SK-N-SH (cell line): ENCODE measurements around the gene AADACL4. TPM values are rescaled to one million over a fixed set of nuclear protein-coding genes. Genes with fewer than 3 reads are reported as not detected.
A peak's percentile ranks its signal among the peaks of the same experiment; 100 is the strongest.

Experiments
- CTCF ChIA-PET: fragments of 300-600, 350-600 bp; formaldehyde crosslinking; extraction: SDS; loops from one replicate; lab custom pipeline; 2021; lab: Yijun Ruan, JAX
- POLR2A ChIA-PET: fragments of 350-600 bp; sonication (Branson Sonifier 250); formaldehyde crosslinking; extraction: SDS; loops from one replicate; lab custom pipeline; 2020; ENCODE audit warnings: antibody characterized with exemption, inconsistent platforms; lab: Yijun Ruan, JAX
- DNase-seq: peaks from one replicate; pipeline ENCODE4 v3.0.0; 2012
- H2AFZ ChIP-seq: fragments of 200-600 bp; sonication (generic); 2 replicates; pipeline ENCODE4 v1.8.1; 2016; ENCODE audit warnings: antibody characterized with exemption, mild to moderate bottlenecking, low read depth
- H3F3A ChIP-seq: fragments of 200-600 bp; sonication (generic); replicated peaks from 2 replicates; pipeline ENCODE3; 2016; ENCODE audit warnings: antibody characterized with exemption, mild to moderate bottlenecking; ENCODE audit not compliant: insufficient read depth
- H3K27ac ChIP-seq, 2 experiments: fragments of 200-500 bp in 1 of 2; fragments of 200-600 bp in 1 of 2; sonication (Bioruptor generic) in 1 of 2; sonication (generic), shearing (Covaris generic) in 1 of 2; 2 replicates each; pipeline versions ENCODE4 v1.5.1 to v1.6.1; 2014 to 2016; ENCODE audit warnings: low read depth in 2 of 2, inconsistent platforms in 1 of 2, low read length in 1 of 2, mild to moderate bottlenecking in 1 of 2, mixed read lengths in 1 of 2
- H3K27me3 ChIP-seq: fragments of 200-600 bp; sonication (generic), shearing (Covaris generic); 2 replicates; pipeline ENCODE4 v1.6.1; 2016; ENCODE audit warnings: mixed run types; ENCODE audit not compliant: insufficient read depth
- H3K36me3 ChIP-seq, 2 experiments: fragments of 200-500 bp in 1 of 2; fragments of 200-600 bp in 1 of 2; sonication (Bioruptor generic) in 1 of 2; sonication (generic) in 1 of 2; replicated peaks in 1 of 2; 2 replicates each; pipeline versions ENCODE3 to v1.5.1; 2014 to 2016; ENCODE audit warnings: low read length in 1 of 2, mild to moderate bottlenecking in 1 of 2; ENCODE audit not compliant: insufficient read depth in 2 of 2, control insufficient read depth in 1 of 2
- H3K4me1 ChIP-seq, 2 experiments: fragments of 200-500 bp in 1 of 2; fragments of 200-600 bp in 1 of 2; sonication (Bioruptor generic) in 1 of 2; sonication (generic), shearing (Covaris generic) in 1 of 2; 2 replicates each; pipeline versions ENCODE4 v1.5.1 to v1.6.1; 2014 to 2016; ENCODE audit warnings: low read depth in 1 of 2, low read length in 1 of 2, mixed run types in 1 of 2; ENCODE audit not compliant: insufficient read depth in 2 of 2, control insufficient read depth in 1 of 2
- H3K4me2 ChIP-seq: fragments of 200-600 bp; sonication (generic), shearing (Covaris generic); 2 replicates; pipeline ENCODE4 v1.6.1; 2017; ENCODE audit warnings: mixed run types
- H3K4me3 ChIP-seq, 2 experiments: fragments of 200-500 bp in 1 of 2; fragments of 200-600 bp in 1 of 2; sonication (Bioruptor generic) in 1 of 2; sonication (generic), shearing (Covaris generic) in 1 of 2; 2 replicates each; pipeline versions ENCODE4 v1.5.1 to v1.8.1; 2014 to 2016; ENCODE audit warnings: low read depth in 2 of 2, inconsistent platforms in 1 of 2, low read length in 1 of 2, mild to moderate bottlenecking in 1 of 2, mixed read lengths in 1 of 2, moderate library complexity in 1 of 2
- H3K79me2 ChIP-seq: fragments of 200-600 bp; sonication (generic); 2 replicates; pipeline ENCODE4 v1.8.1; 2017; ENCODE audit warnings: mild to moderate bottlenecking; ENCODE audit not compliant: insufficient read depth
- H3K9ac ChIP-seq: fragments of 200-600 bp; sonication (generic); 2 replicates; pipeline ENCODE4 v1.6.1; 2017; ENCODE audit warnings: mixed run types
- H3K9me2 ChIP-seq: fragments of 200-600 bp; sonication (generic); 2 replicates; pipeline ENCODE4 v1.6.1; 2017; ENCODE audit warnings: mixed run types
- H3K9me3 ChIP-seq: fragments of 200-600 bp; sonication (generic); 2 replicates; pipeline ENCODE4 v1.6.1; 2017; ENCODE audit warnings: mixed run types, mild to moderate bottlenecking, moderate library complexity
- H4K20me1 ChIP-seq: fragments of 200-600 bp; sonication (generic); 2 replicates; pipeline ENCODE4 v1.6.1; 2017; ENCODE audit warnings: mild to moderate bottlenecking, mixed run types; ENCODE audit not compliant: insufficient read depth
- EP300 ChIP-seq, 2 experiments: IDR thresholded peaks; 2 replicates each; pipeline versions ENCODE4 v1.4.0 to v1.6.1; 2012; ENCODE audit warnings: borderline replicate concordance in 1 of 2, low read depth in 1 of 2, low read length in 1 of 2
- EZH2phosphoT487 ChIP-seq: fragments of 200-600 bp; sonication (generic); IDR thresholded peaks from 2 replicates; pipeline ENCODE4 v1.6.1; 2017; ENCODE audit warnings: low read depth, mixed run types, mild to moderate bottlenecking, antibody characterized with exemption, moderate library complexity, borderline replicate concordance
- FOXJ3 ChIP-seq: sonication (generic); formaldehyde crosslinking; IDR thresholded peaks from 2 replicates; pipeline ENCODE4 v1.5.1; 2020; ENCODE audit warnings: mild to moderate bottlenecking, missing genetic modification reagents
- FOXM1 ChIP-seq: IDR thresholded peaks from 2 replicates; pipeline ENCODE4 v1.4.0; 2012; ENCODE audit warnings: low read depth, mild to moderate bottlenecking
- GABPA ChIP-seq: IDR thresholded peaks from 2 replicates; pipeline ENCODE4 v1.4.0; 2012; ENCODE audit warnings: low read depth, mild to moderate bottlenecking
- GATA2 ChIP-seq: sonication (generic); formaldehyde crosslinking; IDR thresholded peaks from 2 replicates; pipeline ENCODE4 v1.5.0; 2020; ENCODE audit warnings: mild to moderate bottlenecking, missing genetic modification reagents
- MXI1 ChIP-seq: IDR thresholded peaks from 2 replicates; pipeline ENCODE4 v1.6.1; 2012; ENCODE audit warnings: mild to moderate bottlenecking, low read depth, low read length, improper control_type of control experiment
- POLR2AphosphoS5 ChIP-seq: IDR thresholded peaks from 2 replicates; pipeline ENCODE4 v1.6.1; 2012; ENCODE audit warnings: low read depth, low read length
- TAF1 ChIP-seq: IDR thresholded peaks from 2 replicates; pipeline ENCODE4 v1.6.1; 2012; ENCODE audit warnings: low read depth, mild to moderate bottlenecking, low read length, moderate library complexity, borderline replicate concordance
- ZBTB33 ChIP-seq: IDR thresholded peaks from 2 replicates; pipeline ENCODE4 v1.4.0; 2012; ENCODE audit warnings: low read depth, borderline replicate concordance
- WGBS: methylation state at CpG from one replicate; pipeline ENCODE4 v1.1.6; 2017; ENCODE audit warnings: low lambda C conversion rate; 5-methylcytosine and 5-hydroxymethylcytosine counted together
- polyA plus RNA-seq, 3 experiments: library from polyadenylated mRNA; depleted of rRNA; stranded (reverse); fragments of >200 nt; gene quantifications; 2 replicates each; pipeline ENCODE4 v1.2.3, GENCODE V29; 2012

The AADACL4 gene
- polyA plus RNA-seq, 1 of the 3 experiments (the other 2 are of a cell fraction), result 0.59 TPM

GRCh38 chr1:12596007-12596821, 47.7 kb upstream of the AADACL4 start (continued):
- TF ChIP-seq POLR2AphosphoS5 (peak; percentile 87), EZH2phosphoT487 (no peak), FOXM1 (peak; percentile 71), GATA2 (CRISPR knock-in tag) (no peak), GABPA (no peak; the same call in 1 of the 2 replicates), FOXJ3 (CRISPR knock-in tag) (no peak), TAF1 (peak; percentile 66), MXI1 (peak; percentile 34; the same call in 1 of the 2 replicates), EP300 (IDR thresholded peaks at IDR 0.05; ENCODE audit: borderline replicate concordance in 1 of 2, low read depth in 1 of 2, low read length in 1 of 2) (peak; percentile 62 to 96), ZBTB33 (peak; percentile 74; the same call in 1 of the 2 replicates)

- Histone ChIP-seq H3K4me1 (peaks cover 26 to 71% of the 10 kb centered on the region in 2 experiments; a peak in 3 of 4 replicates), H3K36me3 (no peaks in the 10 kb centered on the region), H3K79me2 (no peaks in the 10 kb centered on the region), H3K9me3 (no peaks in the 10 kb centered on the region), H3K9me2 (no peaks in the 10 kb centered on the region), H3K27ac (peak overlapping the region in 1 of 2 experiments; percentile 5; a peak in 1 of 4 replicates), H3K4me2 (no peak overlapping the region), H3K9ac (no peak overlapping the region), H3K27me3 (no peaks in the 10 kb centered on the region), H3K4me3 (no peak overlapping the region), H4K20me1 (no peaks in the 10 kb centered on the region), H2AFZ (no peak overlapping the region), H3F3A (peaks cover 3% of the 10 kb centered on the region)
- WGBS, result 100% methylated on average over 4 of the region's 10 CpGs
- CTCF ChIA-PET, result interaction anchor here (0.8 to 1.0 kb wide), 3 partner anchors 19 to 283 kb away, joined by 3 to 5 read pairs (median 4); no protein-coding TSS in a partner anchor
- no peak for DNase-seq
- TF ChIP-seq ZBTB33, result no peak
- POLR2A ChIA-PET, result no interaction called here
Observed at GRCh38 chr1:12597792-12598191, 46.1 kb upstream of the AADACL4 start.
